Stimulated activated CD4-positive, alpha-beta T cell treated with anti-CD3 and anti-CD28 coated beads, Interleukin-4, amount 100 ng/mL, for 1 hour (primary cell): Measurements from ENCODE around the gene DEGS2.

ENCODE experiments used
- DNase-seq: peaks from one replicate; pipeline ENCODE4 v3.0.0-alpha.2; 2020

The DEGS2 gene

DNA sequence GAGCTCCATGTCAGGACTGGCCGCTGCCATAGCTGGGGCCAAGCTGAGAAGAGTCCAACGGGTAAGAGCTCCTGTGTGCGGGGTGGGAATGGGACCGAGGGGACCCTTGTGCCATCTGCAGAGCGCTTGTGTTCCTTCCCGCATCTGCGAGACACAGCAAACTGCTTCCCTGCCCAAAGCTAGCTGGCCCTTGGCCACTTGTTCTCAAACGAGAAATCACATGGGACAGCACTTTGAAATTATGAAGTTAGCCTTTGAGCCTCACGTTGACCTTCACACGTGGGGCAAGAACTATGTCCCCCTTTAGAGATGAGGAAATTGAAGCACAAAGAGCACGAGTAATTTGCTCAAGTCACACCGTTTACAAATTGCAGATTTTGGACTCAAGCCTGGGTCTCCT, 30.8 kb downstream of the DEGS2 start:
- DNase-seq = no peak

DNA sequence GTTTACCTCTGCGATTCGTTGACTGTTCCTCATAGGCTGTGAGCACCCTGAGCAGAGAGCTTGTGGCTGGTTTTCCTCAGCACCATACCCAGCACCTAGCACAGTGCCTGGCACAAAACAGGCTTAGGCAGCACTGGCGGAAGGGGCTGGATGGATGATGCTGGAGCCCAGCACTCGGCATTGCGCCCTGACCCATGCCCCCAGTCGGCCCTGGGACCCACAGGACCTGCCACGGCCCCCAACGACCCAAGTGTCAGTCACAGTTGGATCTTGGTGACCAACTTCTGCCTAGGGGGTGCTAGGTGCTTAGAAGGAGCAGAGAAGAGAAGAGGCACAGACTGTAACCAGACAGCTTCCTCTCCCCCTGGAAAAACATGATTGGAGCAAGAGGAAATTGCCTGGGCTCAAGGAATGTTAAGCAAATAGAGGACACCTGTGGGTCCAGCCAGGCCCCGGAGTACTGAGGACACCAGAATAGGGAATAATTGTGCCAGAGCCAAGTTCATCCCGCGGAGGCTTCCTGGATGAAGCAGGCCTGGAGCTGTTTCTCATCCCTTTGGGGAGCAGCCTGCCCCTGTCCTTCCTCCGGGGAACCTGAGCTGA, 31.5 kb downstream of the DEGS2 start:
- DNase-seq = no peak

DNA sequence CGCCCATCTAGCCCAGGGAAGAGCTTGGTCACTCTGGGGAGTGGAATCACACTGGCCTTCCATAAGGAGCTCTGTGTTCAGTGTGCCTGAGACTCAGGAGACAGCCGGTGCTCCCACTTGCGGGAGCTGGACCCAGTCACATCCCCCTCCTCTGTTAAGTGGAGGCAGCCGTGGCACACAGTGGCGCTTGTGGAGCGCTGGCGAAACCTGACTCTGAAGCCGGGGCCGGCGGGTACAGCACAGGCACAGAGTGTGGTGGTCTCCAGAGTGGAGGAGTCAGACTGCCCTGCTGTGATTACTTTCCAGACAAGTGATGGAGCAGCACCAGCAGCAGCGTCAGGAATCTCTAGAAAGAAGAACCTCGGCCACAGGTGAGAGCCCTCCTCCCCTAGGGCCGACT, 33.0 kb downstream of the DEGS2 start:
- DNase-seq = no peak

- DNase-seq = no peak
These were observed 34.8 kb downstream of the DEGS2 start for GRCh38 chr14:100124551-100125088.

GRCh38 chr14:100123618-100124017, 35.8 kb downstream of the DEGS2 start:
- DNase-seq = no peak

DNA sequence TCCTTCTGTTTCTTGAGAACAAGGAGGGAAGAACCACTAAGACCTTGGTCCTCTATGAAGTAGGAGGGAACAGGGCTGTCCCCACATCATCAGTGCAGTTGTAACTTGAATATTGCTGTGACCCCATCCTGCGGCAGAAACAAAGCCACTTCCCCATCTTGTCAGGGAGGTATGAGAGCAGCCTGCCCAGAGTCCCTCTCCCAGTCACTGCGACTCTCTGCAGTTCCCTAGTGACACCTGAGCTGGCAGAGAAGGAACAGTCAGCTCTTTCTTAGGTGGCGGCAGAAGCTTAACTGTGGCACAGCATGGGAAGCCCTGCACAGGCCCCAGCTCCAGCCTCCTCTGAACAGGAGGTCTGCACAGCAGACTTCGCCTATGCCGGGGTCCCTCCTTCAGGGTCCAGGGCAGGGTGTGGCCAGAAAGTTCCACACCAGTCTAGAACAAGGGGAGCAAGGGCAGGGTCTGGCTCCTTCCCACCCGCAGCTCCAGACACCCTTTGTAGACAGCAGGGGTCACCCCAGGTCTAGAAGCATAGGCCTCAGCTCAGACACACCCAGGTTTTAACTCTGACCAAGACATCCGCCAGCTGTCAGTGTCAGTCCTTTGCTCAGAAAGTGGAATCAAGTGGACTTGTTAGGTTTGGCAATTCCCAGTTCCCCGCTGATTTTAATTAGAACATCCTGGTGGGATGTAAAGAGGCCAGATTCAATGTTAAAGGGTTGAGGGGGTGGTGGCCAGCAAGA, 36.8 kb downstream of the DEGS2 start:
- DNase-seq = no peak

DNA sequence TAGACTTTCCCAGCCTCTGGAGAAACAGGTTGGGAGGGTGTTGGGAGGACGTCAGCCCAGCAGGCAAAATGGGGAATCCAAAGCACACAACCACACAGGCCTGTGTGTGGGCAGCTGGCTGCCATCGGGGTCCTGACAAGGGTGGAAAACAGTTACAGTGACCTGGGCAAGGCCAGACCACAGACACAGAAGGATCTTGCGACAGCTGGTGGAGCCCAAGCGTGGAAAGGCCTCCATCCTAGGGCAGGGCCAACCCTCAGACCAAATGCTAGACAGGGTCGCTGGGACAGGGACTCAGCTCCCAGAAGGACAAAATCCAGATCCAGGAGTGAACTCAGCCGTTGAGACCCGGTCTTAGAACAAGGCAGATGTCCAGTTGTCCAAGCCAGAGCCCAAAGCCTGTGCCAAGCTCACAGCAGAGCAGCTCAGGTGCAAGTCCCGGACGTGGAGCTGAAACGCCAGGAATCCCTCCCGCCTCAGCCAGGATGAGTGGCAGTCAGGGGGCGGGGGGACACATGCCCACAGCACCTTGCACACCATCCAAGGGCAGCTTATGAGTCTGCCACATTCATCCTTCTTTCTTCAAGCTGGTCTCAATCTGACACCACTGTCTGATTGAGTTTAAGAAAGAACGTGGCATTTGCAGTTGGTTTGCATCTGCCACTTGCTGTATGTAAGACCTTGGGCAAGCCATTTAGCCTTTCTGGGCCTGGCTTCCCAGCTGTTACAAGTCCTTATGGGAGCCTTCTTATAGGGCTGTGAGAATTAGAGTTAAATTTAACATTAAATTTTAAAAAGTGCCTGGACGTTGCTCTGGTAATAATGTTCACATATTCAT, 37.6 kb downstream of the DEGS2 start:
- DNase-seq = no peak

- DNase-seq = no peak
These were observed 38.7 kb downstream of the DEGS2 start for GRCh38 chr14:100120522-100121269.

GRCh38 chr14:100119251-100119650, 40.2 kb downstream of the DEGS2 start:
- no peak for DNase-seq

GRCh38 chr14:100118396-100119011, 40.9 kb downstream of the DEGS2 start:
- DNase-seq = no peak

DNA sequence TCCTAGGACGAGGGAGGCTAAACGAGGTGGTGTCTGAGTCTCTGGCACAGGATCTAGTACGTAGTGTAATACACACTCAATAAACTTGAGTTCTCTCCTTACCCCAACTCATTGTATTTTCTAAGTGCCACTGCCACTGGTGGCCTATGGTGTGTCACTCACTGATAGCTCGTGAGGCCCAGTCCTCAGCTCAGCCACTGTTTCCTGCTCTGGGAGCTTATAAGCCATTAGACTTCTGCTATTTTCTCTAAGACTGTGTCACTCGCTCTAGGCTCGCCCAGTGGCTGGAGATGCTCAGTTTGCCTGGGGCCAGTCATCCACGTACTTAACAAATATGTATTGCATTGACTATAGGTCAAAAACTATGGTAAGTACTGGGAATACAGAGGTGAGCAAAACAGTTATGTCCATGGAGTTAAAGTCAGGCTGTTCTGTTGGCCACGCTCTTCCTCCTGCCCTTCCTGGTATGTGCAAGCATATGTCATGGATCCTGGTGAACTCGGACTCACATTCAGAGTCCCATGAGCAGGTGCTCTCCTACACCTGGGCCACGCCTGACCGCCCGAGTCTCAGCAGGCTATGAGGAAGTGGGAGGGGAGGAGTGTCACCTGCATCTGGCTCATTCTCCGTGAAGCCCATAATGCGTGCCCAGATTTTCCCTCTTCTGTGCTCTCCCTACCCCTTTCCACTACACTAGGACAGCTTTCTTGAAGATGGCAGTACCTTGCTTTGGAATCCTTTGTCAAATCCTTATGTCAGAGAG, 41.6 kb downstream of the DEGS2 start:
- DNase-seq = no peak

GRCh38 chr14:100117026-100117425, 42.4 kb downstream of the DEGS2 start:
- DNase-seq = no peak

DNA sequence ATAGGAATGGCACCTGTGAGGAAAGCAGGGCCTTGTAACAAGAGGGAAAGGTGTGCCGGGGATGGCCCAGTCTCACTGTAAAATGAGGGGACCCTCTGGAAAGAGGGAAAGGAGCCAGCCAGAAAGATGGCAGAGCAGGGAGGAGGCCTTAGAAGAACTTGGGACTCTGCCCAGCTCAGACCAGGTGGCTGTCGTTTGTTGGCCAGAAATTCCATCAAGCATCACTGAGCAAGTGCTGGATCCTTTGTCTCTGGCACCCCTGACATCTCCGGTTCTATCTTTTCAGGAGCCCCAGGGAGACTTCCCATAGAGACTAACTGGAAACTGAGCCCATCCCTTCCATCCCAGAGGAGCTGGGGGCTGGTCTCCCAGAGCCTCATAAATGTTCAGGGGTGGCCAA, 43.3 kb downstream of the DEGS2 start:
- no peak for DNase-seq

- no peak for DNase-seq
These were observed 43.7 kb downstream of the DEGS2 start for GRCh38 chr14:100115726-100116125.

DNA sequence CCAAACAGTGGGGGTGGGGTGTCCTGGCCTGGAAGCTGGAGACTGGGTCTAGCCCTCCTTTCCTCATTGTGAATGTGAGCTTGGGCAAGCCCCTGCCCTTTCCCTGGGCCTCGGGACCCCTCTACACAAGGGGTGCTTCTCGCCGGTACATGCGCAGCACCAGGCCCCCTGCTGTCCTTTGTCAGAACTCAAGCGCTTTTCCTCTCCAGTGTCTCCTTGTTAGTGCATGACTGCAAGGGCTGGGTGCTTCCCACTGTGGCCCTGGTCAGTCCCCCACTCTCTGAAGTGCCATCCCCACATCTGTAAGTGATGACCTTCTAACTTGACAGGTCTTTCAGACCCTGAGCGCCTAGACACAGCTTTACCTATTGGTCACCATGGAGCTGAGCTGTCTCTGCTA, 44.2 kb downstream of the DEGS2 start:
- no peak for DNase-seq

- no peak for DNase-seq
These were observed 45.2 kb downstream of the DEGS2 start for GRCh38 chr14:100114109-100114765.

DNA sequence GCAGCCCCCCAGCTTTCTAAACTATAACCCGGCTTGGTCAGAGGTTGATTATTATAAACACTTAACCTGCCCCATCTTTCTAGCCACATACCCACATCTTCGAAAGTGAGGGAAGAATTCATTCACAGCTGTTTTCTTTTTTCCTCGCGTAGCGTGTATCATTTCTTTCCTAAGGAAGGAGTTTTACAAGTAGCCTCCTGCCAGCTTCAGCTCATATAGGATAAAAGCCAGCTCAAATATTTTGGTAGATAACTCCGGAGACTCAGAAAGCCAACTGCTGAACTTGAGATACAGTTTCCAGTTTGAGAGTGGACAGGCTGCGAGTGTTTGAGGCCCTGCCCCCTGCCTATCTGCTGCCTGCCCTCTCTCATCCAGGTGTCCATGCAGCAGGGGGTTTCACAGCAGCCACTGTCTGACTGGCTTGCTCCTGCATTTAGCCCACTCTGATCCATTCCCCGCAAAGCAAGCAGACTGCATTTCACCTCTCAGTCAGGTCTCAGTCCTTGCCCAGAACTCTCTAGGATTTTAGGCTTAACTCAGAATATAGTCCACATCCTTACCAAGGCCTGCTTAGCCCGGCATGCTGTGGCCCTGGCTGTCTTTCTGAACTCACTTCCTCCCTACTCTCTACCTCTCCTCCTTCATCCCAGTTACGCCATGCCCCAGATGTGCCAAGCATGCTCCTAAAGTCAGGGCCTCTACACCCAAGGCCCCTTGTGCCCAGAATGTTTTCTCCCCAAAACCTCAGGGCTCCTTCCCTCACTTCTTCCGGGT, 47.3 kb downstream of the DEGS2 start:
- no peak for DNase-seq

GRCh38 chr14:100110816-100111215, 48.6 kb downstream of the DEGS2 start:
- no peak for DNase-seq

DNA sequence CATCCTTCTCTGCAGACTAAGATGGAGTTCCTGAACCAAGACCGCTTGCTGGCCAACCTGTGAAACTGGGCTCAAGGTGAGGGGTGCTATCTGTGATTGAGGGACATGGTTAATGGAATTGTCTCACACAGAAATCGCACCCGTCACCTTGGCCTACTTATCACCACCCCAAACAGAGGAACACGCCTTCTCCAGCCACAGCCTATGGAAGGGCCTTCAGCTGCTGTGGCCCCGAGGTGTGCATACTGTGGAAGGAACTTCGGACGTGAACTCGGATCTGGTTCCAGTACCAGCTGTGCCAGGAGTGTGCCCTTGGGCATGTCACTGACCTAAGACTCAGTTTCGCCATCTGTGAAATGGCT, 49.9 kb downstream of the DEGS2 start:
- DNase-seq = no peak

- no peak for DNase-seq
These were observed 50.4 kb downstream of the DEGS2 start for GRCh38 chr14:100108840-100109593.
